Skeletal muscle tissue (tissue), 4 donors: ENCODE results near the gene PDZRN4. TPM values are rescaled to one million over a fixed set of nuclear protein-coding genes. Genes with fewer than 3 reads are reported as not detected.

Source experiments
- H3K27ac ChIP-seq: one replicate; pipeline ENCODE4 v1.7.0; 2013; ENCODE audit warnings: mild to moderate bottlenecking, low read depth, low read length, inconsistent platforms
- H3K27me3 ChIP-seq, 3 donors: one replicate each; pipeline ENCODE4 v1.7.0; 2013; ENCODE audit warnings: low read length in 3 of 3; ENCODE audit not compliant: control insufficient read depth in 3 of 3, insufficient read depth in 3 of 3
- H3K36me3 ChIP-seq, 3 donors: one replicate each; pipeline ENCODE4 v1.7.0; 2013; ENCODE audit warnings: low read length in 3 of 3; ENCODE audit not compliant: control insufficient read depth in 3 of 3, insufficient read depth in 3 of 3
- H3K4me1 ChIP-seq, 3 donors: one replicate each; pipeline ENCODE4 v1.7.0; 2013; ENCODE audit warnings: low read length in 3 of 3, mild to moderate bottlenecking in 3 of 3; ENCODE audit not compliant: control insufficient read depth in 3 of 3, insufficient read depth in 3 of 3
- H3K4me3 ChIP-seq, 3 donors: one replicate each; pipeline ENCODE4 v1.7.0; 2013; ENCODE audit warnings: low read length in 3 of 3
- H3K9ac ChIP-seq, 3 donors: one replicate each; pipeline ENCODE4 v1.7.0; 2013; ENCODE audit warnings: low read length in 3 of 3, mild to moderate bottlenecking in 3 of 3, moderate library complexity in 2 of 3, low read depth in 1 of 3
- H3K9me3 ChIP-seq, 3 donors: one replicate each; pipeline ENCODE4 v1.7.0; 2013; ENCODE audit warnings: low read length in 3 of 3; ENCODE audit not compliant: control insufficient read depth in 3 of 3
- total RNA-seq: library from RNA; depleted of rRNA; stranded (reverse); fragments of >200 nt; gene quantifications from one replicate; pipeline ENCODE4 v1.2.3, GENCODE V29; 2014
- donor health status: Osteomylitis.

Gene PDZRN4
- total RNA-seq, 1 donor from 2014 or later: 1.6 TPM

DNA sequence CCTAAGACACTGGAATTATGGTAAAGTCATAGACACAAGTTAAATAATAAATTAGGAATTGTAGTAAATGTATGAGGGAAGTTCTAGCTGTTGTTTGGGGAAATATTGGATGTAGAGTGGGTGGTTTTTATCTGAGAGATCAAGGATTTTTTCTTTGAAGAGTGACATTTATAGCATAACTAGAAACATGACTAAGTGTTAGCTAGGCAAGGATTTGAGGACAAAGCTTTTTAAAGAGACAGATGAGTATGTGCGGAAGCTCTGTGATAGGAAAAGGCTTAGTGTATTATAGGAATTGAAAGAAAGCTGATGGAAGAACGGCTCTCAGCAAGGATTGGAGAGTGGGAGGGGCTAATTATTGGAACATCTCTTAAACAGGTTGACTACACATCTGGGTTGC lies 24.5 kb downstream of the PDZRN4 start:
- H3K27me3 ChIP-seq: no peaks in the 10 kb centered on the region
- H3K4me1 ChIP-seq: no peaks in the 10 kb centered on the region
- H3K9ac ChIP-seq: no peak overlapping the region
- H3K27ac ChIP-seq: no peak overlapping the region
- H3K36me3 ChIP-seq: no peaks in the 10 kb centered on the region
- H3K4me3 ChIP-seq: no peak overlapping the region
- no peaks in the 10 kb centered on the region for H3K9me3 ChIP-seq

DNA sequence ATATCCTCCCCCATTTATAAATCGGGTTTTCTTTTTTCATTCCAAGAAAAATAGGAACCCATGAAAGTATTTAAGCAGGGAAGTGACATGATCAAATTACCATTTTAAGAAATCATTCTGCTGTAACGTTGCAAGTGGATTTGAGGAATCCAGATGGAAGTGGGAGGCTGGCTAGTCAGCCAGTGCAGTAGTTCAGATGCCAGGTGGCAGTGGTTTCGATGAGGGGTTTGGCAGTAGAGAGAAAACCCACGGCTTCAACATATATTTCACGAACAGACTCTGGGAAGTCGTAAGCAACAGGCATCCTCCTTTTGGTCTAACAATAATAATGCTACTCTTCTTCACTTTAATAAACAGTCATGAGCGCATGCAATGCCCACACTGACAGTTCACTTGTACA lies 25.0 kb downstream of the PDZRN4 start:
- H3K4me3 ChIP-seq: no peak overlapping the region
- no peaks in the 10 kb centered on the region for H3K27me3 ChIP-seq
- no peak overlapping the region for H3K27ac ChIP-seq
- no peaks in the 10 kb centered on the region for H3K9me3 ChIP-seq
- H3K9ac ChIP-seq: no peak overlapping the region
- H3K4me1 ChIP-seq: no peaks in the 10 kb centered on the region
- no peaks in the 10 kb centered on the region for H3K36me3 ChIP-seq

DNA sequence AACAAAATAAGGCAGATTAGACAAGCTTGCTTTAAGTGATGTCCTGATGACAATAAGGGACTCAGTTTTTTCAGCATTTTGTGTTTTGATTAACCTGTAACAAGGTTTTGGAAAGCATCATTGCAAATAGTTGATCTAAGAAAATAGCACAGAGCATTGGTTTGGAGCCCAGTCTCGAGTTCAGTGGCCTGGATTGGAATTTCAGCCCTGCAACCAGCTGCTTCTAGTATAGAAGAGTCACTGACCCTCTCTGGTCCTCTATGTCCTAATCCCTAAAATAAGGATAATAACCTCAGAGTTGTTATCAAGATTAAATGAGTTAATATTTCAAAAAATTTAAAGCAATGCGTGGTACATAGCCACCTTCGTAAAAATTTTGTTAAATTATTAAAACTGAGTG lies 25.5 kb downstream of the PDZRN4 start:
- Histone ChIP-seq H3K9ac (no peak overlapping the region), H3K4me1 (no peaks in the 10 kb centered on the region), H3K4me3 (no peak overlapping the region), H3K27ac (no peak overlapping the region), H3K36me3 (no peaks in the 10 kb centered on the region), H3K9me3 (no peaks in the 10 kb centered on the region), H3K27me3 (no peaks in the 10 kb centered on the region)

DNA sequence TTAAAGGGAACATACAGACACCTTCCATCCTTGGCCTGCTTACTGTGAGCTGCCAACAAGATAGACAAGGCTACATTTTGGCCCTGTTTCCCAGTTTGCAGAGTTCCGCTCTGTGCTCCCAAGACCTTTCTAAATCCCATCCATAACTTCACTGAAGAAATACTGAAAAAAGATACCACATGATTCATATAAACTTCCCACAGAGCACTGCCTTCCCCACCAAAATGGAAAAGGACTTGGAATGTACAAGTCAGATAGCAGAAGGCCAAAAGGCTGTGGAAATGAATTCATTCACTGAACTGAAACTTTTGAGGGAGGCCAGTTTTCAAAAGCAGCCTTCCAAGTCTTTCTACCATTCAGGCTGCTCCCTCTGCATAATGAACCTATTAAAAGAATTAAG lies 29.6 kb downstream of the PDZRN4 start:
- Histone ChIP-seq H3K27me3 (no peaks in the 10 kb centered on the region), H3K36me3 (no peaks in the 10 kb centered on the region), H3K9ac (no peak overlapping the region), H3K4me1 (no peaks in the 10 kb centered on the region), H3K9me3 (no peaks in the 10 kb centered on the region), H3K27ac (no peak overlapping the region), H3K4me3 (no peak overlapping the region)

DNA sequence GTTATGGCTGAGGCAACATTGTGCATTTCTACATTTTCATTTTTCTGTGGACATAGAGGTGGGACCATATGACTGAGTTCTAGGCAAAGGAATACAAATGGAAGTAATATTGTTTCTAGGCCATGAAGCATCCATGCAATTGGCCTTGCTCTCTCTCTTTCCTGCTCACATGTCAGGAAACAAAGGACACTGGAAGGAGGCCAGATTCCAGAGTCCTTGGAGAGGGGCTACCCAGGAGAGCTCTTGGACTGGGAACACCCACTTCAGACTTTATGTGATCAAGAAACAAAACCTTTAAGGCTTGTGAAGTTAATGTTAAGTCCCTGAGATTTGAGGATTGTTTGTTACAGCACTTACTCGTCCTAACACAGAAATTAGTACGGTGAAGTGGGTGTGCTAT lies 32.8 kb downstream of the PDZRN4 start:
- H3K9me3 ChIP-seq: no peaks in the 10 kb centered on the region
- no peak overlapping the region for H3K27ac ChIP-seq

DNA sequence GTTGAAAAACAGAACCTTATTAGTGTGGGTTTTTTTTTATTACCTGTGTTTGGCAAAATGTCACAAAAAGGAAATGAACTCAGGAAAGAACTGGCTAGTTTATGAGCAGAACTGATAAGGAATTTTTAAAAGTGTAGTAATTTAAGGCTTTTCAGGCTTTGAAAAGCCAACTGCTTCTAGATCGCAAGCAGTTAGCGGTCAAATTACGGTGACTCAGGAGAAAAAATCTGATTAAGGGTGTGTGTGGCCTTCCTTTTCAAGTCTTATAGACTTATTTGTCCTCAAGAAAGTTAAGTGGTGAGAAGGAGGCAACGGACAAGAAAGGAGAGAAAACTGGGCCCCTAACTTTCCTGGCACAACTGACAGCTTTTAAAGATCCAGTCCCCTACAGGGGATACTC lies 33.4 kb downstream of the PDZRN4 start:
- Histone ChIP-seq H3K27ac (no peak overlapping the region), H3K9ac (no peak overlapping the region), H3K27me3 (no peaks in the 10 kb centered on the region), H3K4me3 (no peak overlapping the region), H3K4me1 (no peaks in the 10 kb centered on the region), H3K9me3 (no peaks in the 10 kb centered on the region), H3K36me3 (no peaks in the 10 kb centered on the region)

More for the DNA sequence above, 32.8 kb downstream of the PDZRN4 start:
- H3K27me3 ChIP-seq: no peaks in the 10 kb centered on the region
- no peak overlapping the region for H3K9ac ChIP-seq
- no peak overlapping the region for H3K4me3 ChIP-seq
- H3K4me1 ChIP-seq: no peaks in the 10 kb centered on the region
- H3K36me3 ChIP-seq: no peaks in the 10 kb centered on the region

DNA sequence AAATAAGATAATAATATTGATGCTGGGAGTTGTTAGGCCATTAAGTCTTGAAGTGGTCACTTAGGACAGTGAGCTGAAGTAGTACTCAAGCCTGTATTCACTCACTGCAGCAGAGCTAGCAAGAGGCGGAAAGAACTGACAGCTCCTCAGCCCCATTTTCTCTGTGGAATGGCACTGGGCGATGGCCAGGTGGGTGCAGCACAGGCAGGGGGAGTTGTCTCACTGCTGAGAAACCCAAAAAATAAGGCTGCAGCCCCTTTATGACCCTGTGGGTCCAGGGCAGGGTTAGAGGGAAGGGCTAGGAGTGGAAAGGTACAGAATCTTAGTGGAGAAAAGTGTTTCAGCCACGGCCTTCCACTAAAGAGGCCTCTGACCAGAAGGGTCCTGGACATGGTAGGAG lies 35.5 kb downstream of the PDZRN4 start:
- Histone ChIP-seq H3K4me3 (no peak overlapping the region), H3K4me1 (no peaks in the 10 kb centered on the region), H3K36me3 (no peaks in the 10 kb centered on the region), H3K9me3 (no peaks in the 10 kb centered on the region), H3K9ac (no peak overlapping the region), H3K27ac (no peak overlapping the region), H3K27me3 (no peaks in the 10 kb centered on the region)

DNA sequence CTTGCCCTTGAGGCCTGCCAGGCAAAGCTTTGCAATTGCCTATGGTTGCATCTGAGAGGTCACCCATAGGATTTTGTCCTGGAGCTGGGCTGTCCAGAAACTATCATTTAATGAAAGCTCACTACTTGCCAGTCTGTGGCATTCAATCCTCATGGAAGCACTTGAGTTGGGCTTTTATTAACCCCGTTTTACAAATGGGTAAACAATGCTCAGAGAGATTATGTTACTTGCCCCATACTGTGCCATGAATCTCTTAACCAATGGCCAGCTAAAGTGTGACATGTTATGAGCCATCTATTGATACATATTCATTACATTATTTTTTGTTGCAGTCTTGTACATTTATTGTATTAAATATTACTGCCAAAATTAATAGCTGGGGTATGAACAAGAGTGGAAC lies 35.9 kb downstream of the PDZRN4 start:
- H3K4me3 ChIP-seq: no peak overlapping the region
- H3K27ac ChIP-seq: no peak overlapping the region
- no peaks in the 10 kb centered on the region for H3K9me3 ChIP-seq
- no peak overlapping the region for H3K9ac ChIP-seq
- no peaks in the 10 kb centered on the region for H3K36me3 ChIP-seq
- H3K27me3 ChIP-seq: no peaks in the 10 kb centered on the region
- H3K4me1 ChIP-seq: no peaks in the 10 kb centered on the region

DNA sequence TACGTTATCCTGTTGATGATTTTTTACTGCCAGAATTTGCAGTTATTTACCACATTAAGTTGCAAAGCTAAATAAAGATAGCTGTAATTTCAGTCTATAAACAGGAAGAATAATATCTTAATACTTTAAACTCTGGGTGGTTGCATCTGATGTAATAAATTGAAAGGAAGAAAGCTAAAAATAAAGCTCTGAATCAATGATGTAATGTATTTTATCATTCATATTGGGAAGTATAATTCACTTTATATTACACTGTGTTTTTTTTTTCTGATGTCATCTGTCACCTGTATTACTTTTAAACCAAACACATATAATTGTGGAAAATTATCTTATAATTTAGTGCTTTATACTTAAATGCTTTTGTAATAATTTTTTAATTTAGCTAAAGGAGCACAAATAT lies 37.1 kb downstream of the PDZRN4 start:
- Histone ChIP-seq H3K36me3 (no peaks in the 10 kb centered on the region), H3K27ac (no peak overlapping the region), H3K27me3 (no peaks in the 10 kb centered on the region), H3K9ac (no peak overlapping the region), H3K9me3 (no peaks in the 10 kb centered on the region), H3K4me1 (no peaks in the 10 kb centered on the region), H3K4me3 (no peak overlapping the region)

DNA sequence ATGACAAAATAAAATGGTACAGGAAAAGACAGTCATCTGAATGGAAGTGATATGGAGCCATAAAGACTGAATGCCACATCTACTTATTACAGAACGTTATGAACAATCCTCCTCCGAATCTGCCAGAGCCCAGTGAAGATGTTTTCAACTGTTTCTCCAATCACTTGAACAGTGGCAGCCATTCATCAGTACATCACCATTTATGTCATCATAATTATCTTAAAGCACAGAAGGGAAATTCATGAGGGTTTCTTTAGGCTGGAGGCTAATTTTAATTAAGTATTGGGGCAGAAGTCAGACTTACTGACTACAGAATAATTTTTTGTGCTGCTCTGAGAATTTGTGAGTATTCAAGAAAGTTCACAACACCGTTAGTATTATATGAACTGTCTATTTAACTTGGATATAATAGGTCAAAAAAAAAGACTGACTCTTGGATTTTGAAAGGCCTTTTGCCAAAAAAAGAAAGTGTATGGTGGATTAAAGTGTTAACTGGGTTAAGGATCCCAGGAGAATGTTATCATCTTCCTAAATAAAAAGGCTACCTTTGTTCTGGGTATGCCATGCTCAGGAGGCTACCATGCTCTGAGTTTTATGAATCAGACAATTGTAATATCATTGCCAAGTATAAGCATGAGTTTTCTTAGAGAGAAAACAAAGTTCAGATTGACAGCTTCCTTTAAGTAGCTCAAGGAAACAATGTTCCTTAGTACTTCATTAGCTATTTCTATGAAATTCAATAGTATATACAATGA lies 40.1 kb downstream of the PDZRN4 start:
- Histone ChIP-seq H3K4me1 (no peaks in the 10 kb centered on the region), H3K4me3 (no peak overlapping the region), H3K27me3 (no peaks in the 10 kb centered on the region), H3K9me3 (no peaks in the 10 kb centered on the region), H3K27ac (no peak overlapping the region), H3K9ac (no peak overlapping the region), H3K36me3 (no peaks in the 10 kb centered on the region)
